Neutrophil (primary cell): ENCODE measurements around the gene GRK1.

ENCODE experiments used
- H3K27ac ChIP-seq: fragments of 200-600 bp; sonication (generic); 2 replicates; pipeline ENCODE4 v1.5.1; 2016; ENCODE audit warnings: mild to moderate bottlenecking, moderate library complexity
- H3K27me3 ChIP-seq: fragments of 200-600 bp; sonication (generic); 2 replicates; pipeline ENCODE4 v1.6.0; 2016; ENCODE audit warnings: mild to moderate bottlenecking
- H3K36me3 ChIP-seq: fragments of 200-600 bp; sonication (generic); 2 replicates; pipeline ENCODE4 v1.5.1; 2017
- H3K4me1 ChIP-seq, 2 experiments: fragments of 200-600 bp in 1 of 2; sonication (generic) in 1 of 2; 1 replicate in 1 of 2; 2 replicates in 1 of 2; pipeline versions ENCODE4 v1.5.1 to v1.6.1; 2013 to 2016; ENCODE audit warnings: low read depth in 1 of 2, low read length in 1 of 2, mild to moderate bottlenecking in 1 of 2, moderate library complexity in 1 of 2; ENCODE audit not compliant: control insufficient read depth in 1 of 2, insufficient read depth in 1 of 2
- H3K4me3 ChIP-seq, 2 experiments: fragments of 200-600 bp in 1 of 2; sonication (generic) in 1 of 2; 1 replicate in 1 of 2; 2 replicates in 1 of 2; pipeline ENCODE4 v1.5.1; 2013 to 2016; ENCODE audit warnings: low read depth in 1 of 2, low read length in 1 of 2, mild to moderate bottlenecking in 1 of 2, moderate library complexity in 1 of 2
- H3K9me3 ChIP-seq: fragments of 200-600 bp; sonication (generic); 2 replicates; pipeline ENCODE4 v1.5.1; 2016
- CTCF ChIP-seq: fragments of 200-600 bp; sonication (generic); IDR thresholded peaks from 2 replicates; pipeline ENCODE4 v1.5.1; 2016; ENCODE audit warnings: antibody characterized with exemption

The GRK1 gene

DNA sequence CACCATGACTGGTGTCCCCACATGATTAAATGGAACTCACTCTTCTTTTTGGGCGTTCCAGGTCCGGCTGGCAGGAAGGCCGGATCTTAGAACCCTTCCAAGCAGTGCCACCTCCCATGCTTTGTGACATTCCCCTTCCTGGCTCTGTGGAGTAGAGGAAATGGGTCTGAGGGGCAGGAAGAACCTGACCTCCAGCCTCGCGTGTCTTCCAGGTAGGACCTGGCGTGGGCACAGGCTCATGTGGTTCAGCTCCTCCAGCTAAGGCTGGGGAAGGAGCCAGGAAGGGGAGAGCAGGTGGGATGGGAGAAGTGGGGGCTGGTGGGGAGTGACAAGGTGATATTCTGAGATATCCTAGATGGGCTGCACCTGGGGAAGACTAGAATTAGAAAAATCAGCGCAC, 94.1 kb downstream of the GRK1 start:
- Histone ChIP-seq H3K27me3 (peaks cover 49% of the 10 kb centered on the region), H3K27ac (no peak overlapping the region), H3K9me3 (no peaks in the 10 kb centered on the region), H3K4me1 (peaks cover 26 to 36% of the 10 kb centered on the region in 2 experiments), H3K36me3 (no peaks in the 10 kb centered on the region), H3K4me3 (no peak overlapping the region)
- TF ChIP-seq CTCF = no peak

DNA sequence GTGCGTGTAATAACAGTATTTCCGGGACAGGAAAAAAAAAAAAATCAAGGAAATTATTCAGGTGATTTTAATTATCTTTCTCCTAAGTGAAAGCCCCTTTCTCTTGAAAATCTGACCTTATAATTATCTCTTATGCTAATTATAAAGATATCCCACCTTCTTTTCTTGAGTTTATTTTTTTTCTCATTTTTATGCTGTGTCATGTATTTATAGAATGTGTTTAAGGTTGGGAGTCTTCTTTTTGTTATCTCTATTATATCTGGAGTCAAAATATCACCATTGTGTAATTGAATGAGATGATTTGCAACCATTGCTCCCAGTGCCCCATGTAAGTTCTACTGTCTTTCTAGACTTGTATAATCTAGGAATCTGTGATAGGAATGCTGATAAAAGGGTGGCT, 95.1 kb downstream of the GRK1 start:
- TF ChIP-seq CTCF = no peak
- Histone ChIP-seq H3K36me3 (no peaks in the 10 kb centered on the region), H3K27ac (no peak overlapping the region), H3K4me1 (peaks cover 18 to 26% of the 10 kb centered on the region in 2 experiments), H3K9me3 (no peaks in the 10 kb centered on the region), H3K4me3 (no peak overlapping the region), H3K27me3 (peaks cover 49% of the 10 kb centered on the region)

- H3K27ac ChIP-seq = no peak overlapping the region
- peaks cover 49% of the 10 kb centered on the region for H3K27me3 ChIP-seq
These were observed 95.5 kb downstream of the GRK1 start for GRCh38 chr13:113762538-113762937.

DNA sequence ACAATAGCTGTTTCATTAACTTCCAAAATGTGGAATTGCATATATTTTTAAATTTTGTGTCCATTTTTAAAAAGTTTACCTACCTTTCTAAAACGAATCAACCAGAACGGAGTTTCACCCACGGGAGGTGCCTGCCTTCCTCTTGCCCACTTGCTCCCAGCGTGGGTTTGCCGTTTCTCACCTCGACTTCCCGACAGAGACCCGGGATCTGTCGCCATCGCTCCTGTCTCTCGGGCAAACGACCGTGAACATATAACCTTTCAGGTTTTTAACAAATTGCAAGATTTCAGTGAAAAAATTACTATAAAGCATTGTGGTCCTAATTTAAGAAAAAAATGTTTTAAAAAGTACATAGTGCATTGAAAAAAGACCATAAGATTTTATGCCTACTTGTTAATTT, 96.2 kb downstream of the GRK1 start:
- Histone ChIP-seq H3K4me3 (no peak overlapping the region), H3K36me3 (no peaks in the 10 kb centered on the region), H3K27ac (no peak overlapping the region), H3K4me1 (peaks cover 14 to 20% of the 10 kb centered on the region in 2 experiments), H3K27me3 (peaks cover 49% of the 10 kb centered on the region), H3K9me3 (no peaks in the 10 kb centered on the region)
- TF ChIP-seq CTCF = no peak

More at GRCh38 chr13:113762538-113762937, 95.5 kb downstream of the GRK1 start:
- Histone ChIP-seq H3K4me3 (no peak overlapping the region), H3K9me3 (no peaks in the 10 kb centered on the region), H3K36me3 (no peaks in the 10 kb centered on the region), H3K4me1 (peaks cover 18 to 25% of the 10 kb centered on the region in 2 experiments)
- TF ChIP-seq CTCF = no peak

DNA sequence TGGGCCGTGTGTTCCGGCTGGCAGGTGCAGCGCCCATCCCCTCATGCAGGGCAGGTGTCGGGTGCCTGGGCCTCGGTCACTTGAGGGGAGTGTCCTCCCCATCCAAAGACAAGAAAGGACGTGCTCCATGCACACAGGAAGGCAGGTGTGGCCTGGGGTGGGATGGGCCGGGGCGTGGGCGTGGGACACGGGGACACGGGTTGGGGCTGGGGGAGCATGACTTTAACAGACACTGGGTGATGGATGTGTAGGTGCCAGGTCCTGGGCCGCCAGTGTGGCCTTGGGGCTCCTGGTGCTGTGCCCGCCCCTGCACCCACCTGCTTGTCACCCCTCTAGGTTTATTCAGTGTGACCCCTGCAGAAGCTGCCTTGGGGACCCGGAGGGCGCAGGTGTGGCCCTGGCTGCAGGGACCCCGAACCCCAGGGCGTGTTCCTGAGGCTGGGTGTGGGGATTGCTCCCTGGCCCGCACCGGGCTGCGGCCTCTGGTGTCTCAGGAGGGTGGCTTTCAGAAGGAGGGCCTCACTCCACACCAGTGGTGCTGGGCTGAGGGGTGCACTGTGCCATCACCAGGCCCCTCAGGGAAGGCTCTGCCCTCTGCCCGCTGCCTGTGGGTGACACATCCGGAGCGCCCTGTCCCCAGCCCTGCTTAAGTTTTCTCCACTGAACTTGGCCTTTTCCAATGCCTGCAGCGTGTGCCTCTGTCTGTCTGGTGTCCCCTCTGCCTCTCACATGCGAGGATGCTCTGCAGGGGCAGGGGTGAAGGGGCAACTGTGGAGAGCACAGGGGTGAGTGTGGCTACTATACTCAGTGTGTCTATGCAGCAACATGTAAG, 97.2 kb downstream of the GRK1 start:
- no peaks in the 10 kb centered on the region for H3K36me3 ChIP-seq
- no peak overlapping the region for H3K27ac ChIP-seq
- H3K4me1 ChIP-seq = peaks cover 9 to 12% of the 10 kb centered on the region in 2 experiments

More for the DNA sequence above, 97.2 kb downstream of the GRK1 start:
- no peak overlapping the region for H3K4me3 ChIP-seq
- H3K9me3 ChIP-seq = no peaks in the 10 kb centered on the region
- peaks cover 49% of the 10 kb centered on the region for H3K27me3 ChIP-seq
- no peak for TF ChIP-seq CTCF
